GM12864 (cell line): ENCODE results near the gene NDUFB10.

Experiments used
- DNase-seq: peaks from one replicate; pipeline ENCODE4 v3.0.0-alpha.2; 2011; ENCODE audit warnings: low read depth
- H3K4me3 ChIP-seq: 2 replicates; pipeline ENCODE4 v1.5.1; 2011; ENCODE audit warnings: mild to moderate bottlenecking, low read depth, low read length, control low read depth
- TF ChIP-seq, protein P1 (sequence below): IDR thresholded peaks from 2 replicates; pipeline ENCODE4 v1.5.1; 2011; ENCODE audit warnings: low read depth, mild to moderate bottlenecking, moderate library complexity, low read length, control low read depth, inconsistent platforms; ENCODE audit errors: missing control alignments

The NDUFB10 gene

GRCh38 chr16:1929105-1929504 is 30.2 kb upstream of the NDUFB10 start:
- DNase-seq = no peak
- H3K4me3 ChIP-seq = peak overlapping the region; percentile 45
- TF ChIP-seq, protein P1, sequence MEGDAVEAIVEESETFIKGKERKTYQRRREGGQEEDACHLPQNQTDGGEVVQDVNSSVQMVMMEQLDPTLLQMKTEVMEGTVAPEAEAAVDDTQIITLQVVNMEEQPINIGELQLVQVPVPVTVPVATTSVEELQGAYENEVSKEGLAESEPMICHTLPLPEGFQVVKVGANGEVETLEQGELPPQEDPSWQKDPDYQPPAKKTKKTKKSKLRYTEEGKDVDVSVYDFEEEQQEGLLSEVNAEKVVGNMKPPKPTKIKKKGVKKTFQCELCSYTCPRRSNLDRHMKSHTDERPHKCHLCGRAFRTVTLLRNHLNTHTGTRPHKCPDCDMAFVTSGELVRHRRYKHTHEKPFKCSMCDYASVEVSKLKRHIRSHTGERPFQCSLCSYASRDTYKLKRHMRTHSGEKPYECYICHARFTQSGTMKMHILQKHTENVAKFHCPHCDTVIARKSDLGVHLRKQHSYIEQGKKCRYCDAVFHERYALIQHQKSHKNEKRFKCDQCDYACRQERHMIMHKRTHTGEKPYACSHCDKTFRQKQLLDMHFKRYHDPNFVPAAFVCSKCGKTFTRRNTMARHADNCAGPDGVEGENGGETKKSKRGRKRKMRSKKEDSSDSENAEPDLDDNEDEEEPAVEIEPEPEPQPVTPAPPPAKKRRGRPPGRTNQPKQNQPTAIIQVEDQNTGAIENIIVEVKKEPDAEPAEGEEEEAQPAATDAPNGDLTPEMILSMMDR = no peak

- DNase-seq = peak; percentile 38
- H3K4me3 ChIP-seq = peak overlapping the region; percentile 45
- TF ChIP-seq, protein P1 = peak; percentile 82
Measured at GRCh38 chr16:1929578-1930337, 29.6 kb upstream of the NDUFB10 start.

DNA sequence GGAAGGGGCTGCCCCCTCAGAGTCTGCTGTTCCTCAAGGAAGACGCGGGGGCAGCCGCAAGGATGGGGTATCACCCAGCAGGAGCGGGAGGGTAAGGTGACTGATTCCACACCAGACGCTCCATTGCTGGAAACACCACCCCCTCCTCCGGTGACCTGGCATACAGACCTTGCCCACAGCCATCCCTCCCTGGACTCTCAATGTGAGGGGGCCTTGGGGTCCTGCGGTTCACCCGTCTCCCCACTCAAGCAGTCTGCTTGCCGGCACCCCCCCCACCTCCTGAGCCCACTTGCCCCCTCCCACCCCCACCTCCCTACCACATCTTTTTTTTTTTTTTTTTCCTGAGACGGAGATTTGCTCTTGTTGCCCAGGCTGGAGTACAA is 29.0 kb upstream of the NDUFB10 start:
- TF ChIP-seq, protein P1 = no peak
- no peak for DNase-seq
- no peak overlapping the region for H3K4me3 ChIP-seq

- TF ChIP-seq, protein P1 = no peak
- DNase-seq = no peak
- no peak overlapping the region for H3K4me3 ChIP-seq
Measured at GRCh38 chr16:1932050-1933028, 27.0 kb upstream of the NDUFB10 start.

DNA sequence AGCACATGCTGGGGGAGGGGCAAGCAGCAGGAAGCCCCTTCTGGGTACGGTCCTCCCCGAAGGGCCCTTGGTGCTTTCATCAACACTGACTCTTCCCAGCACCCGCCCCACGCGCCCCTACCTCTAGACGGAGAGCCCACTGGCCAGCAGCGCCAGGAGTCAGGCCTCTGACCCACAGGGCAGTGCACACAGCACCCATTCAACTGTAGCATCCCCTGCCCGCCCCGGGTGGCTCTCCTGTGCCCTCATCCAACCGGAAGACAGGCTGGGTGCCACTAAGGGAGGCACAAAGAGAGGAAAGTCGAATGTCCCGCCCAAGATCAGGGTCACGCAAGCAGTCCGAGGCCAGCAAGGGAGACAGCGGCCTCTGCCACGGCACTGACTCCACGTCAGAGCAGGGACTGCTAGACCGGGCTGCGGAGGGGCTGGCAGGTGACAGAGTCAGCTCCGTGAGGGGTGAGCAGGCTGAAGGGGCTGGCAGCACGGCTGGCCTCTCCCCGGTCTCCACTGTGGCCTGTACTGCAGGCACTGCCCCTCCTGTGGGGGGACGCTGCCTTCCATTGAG is 26.2 kb upstream of the NDUFB10 start:
- no peak for DNase-seq
- no peak overlapping the region for H3K4me3 ChIP-seq
- TF ChIP-seq, protein P1 = no peak

DNA sequence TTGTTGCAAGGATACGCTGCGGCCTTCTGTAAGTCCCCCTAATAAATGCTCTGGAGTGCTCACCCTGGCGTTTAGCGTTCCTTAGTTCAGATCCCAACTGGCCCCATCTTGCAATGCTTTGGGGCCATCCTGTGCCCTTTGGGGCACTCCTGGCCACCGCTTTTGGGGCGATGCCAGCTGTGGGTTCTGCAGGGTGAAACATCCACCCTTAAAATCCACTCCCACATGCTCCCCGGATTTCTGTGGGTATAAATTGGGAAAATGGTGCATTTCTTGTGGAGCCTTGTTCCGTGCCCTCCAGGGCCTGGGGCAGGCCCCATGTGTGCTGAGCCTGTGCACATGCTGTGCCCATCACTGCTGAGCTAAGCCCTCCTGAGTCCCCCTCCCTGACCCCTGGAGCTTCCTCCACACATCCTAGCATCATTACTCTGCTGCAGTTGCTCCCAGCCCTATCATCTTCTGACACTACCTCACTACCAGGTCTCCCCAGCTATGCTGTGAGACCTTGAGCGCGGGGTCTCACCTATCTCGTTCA is 22.3 kb upstream of the NDUFB10 start:
- no peak for DNase-seq
- TF ChIP-seq, protein P1 = no peak
- H3K4me3 ChIP-seq = no peak overlapping the region
